ENCODE results near the gene FMC1.

The FMC1 gene

DNA sequence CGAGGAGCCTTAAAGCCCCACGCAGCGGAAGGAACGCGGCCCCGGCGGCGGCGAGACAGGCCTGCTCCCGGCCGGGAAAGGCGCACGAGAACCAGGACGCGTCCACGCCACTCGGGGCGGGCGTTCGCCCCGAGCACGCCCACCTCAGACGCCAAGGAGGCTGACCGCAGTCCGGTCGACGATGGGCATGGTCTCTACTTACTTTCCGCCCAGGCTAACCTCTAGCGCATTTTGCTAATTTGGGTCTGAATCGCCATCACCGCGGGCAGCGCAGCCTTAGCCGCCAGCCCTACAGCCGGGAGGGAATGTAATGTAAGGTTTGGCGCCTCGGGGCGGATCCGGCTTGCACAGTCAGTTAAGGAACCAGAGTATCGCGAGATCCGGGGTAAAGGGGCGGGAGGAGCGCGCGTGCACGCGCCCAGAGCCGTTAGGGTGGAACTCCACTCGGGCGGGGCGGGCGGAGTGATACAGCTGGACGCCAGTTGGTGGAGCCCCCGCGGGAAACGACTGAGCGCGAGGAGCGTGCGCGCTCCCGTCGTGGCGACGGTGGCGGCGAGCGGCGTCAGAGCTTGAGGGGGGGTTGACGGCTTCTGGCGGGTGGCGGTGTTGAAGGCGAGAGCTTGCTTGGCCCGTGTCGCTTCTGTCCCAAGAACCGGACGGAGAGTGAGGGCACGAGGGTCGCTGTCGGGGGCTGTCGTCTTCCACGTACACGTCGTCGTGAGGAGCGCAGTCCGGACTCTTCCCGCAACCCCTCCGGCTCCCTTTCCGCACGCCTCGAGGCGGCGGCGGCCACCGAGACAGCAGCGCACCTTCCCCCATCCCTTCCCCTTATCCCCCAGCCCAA, 18.5 kb downstream of the FMC1 start, which contains the start of gene LUC7L2:
LUC7L2 (plus strand) TSS at position 529 of the 844 bp plus-strand sequence. CDS start 368 bp downstream, outside the sequence.
- H3K9me3 Mint-ChIP-seq = no peaks in the 10 kb centered on the region
- peak; percentile 82 for ATAC-seq
- peak within 1 kb of the TSS; percentile 92 to 99 for H3K4me3 Mint-ChIP-seq
- H3K27ac Mint-ChIP-seq = peak within 1 kb of the TSS; percentile 98 to 100
- H3K4me1 Mint-ChIP-seq = peaks cover 43% of the 10 kb centered on the region
- no peaks in the 10 kb centered on the region for H3K27me3 Mint-ChIP-seq
- DNase-seq = peak; percentile 99

GRCh38 chr7:139360210-139360947, 19.2 kb downstream of the FMC1 start:
- ATAC-seq (peak; percentile 88), DNase-seq (peak; percentile 99)
- Mint-ChIP-seq H3K27me3 (no peaks in the 10 kb centered on the region), H3K27ac (peak overlapping the region; percentile 98 to 100), H3K4me3 (peak overlapping the region; percentile 92 to 99), H3K9me3 (no peaks in the 10 kb centered on the region), H3K4me1 (peaks cover 51% of the 10 kb centered on the region)

DNA sequence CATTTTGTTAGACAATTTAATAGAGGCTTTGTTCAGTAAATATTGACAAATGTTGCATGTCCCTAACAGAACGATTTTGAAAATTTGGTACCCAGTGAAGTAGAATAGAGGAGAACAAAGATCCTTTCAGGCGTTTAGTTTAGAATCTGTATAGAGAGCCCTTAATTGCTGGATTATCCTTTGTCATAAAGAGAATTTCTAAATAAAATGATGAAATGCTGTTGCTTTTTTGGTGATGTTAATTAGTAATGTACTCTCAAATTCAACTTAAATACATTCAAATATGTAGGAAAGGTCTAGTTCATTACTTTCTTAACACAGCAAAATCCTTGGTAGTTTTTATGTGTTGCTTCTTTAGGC, 19.8 kb downstream of the FMC1 start:
- DNase-seq = no peak
- H3K9me3 Mint-ChIP-seq = no peaks in the 10 kb centered on the region
- H3K27ac Mint-ChIP-seq = peak overlapping the region; percentile 98 to 100
- peak overlapping the region; percentile 92 to 99 for H3K4me3 Mint-ChIP-seq
- peaks cover 57% of the 10 kb centered on the region for H3K4me1 Mint-ChIP-seq
- no peaks in the 10 kb centered on the region for H3K27me3 Mint-ChIP-seq
- no peak for ATAC-seq

DNA sequence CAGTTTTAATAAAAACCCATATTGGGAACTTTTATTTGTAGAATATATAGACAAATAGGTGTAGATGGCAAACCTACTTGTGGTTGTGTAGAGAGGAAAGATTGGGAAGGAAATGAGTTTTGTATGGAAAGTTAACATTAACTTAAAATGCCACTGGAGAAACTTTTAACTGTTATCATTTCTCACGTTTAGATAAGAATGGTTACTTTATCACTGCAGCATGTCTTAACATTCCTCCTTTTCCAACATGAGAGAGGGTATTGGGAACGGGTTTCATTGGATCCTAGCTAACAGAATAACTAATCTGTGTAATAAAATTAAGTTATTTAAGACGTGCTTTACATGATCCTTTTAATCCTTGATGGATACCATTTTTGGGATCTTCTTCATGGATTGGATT, 20.4 kb downstream of the FMC1 start:
- peak overlapping the region; percentile 98 to 100 for H3K27ac Mint-ChIP-seq
- DNase-seq = no peak

DNA sequence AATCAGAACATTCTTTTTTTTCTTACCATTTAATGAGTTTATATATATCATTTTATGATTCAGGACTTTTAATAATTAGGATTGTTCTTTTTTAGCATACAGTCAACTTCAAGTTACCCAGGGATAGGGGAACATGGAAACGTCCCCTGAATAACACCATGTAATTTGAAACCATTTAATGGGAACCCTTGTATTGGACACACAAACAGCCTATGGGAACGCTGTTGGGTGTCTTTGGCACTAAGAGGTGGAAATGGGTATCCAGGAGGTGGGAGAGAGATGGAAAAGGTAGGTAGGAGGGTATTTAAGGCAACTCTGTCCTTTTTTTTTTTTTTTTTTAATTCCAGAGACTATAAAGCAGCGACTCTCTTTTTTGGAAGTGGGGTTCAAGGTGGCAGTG, 21.2 kb downstream of the FMC1 start:
- peak overlapping the region; percentile 68 to 69 for H3K4me3 Mint-ChIP-seq
- H3K27me3 Mint-ChIP-seq = no peaks in the 10 kb centered on the region
- DNase-seq = no peak
- no peak for ATAC-seq
- peaks cover 48% of the 10 kb centered on the region for H3K4me1 Mint-ChIP-seq
- peak overlapping the region; percentile 61 to 88 for H3K27ac Mint-ChIP-seq
- H3K9me3 Mint-ChIP-seq = no peaks in the 10 kb centered on the region

More for the DNA sequence above, 20.4 kb downstream of the FMC1 start:
- no peak for ATAC-seq
- H3K9me3 Mint-ChIP-seq = no peaks in the 10 kb centered on the region
- H3K27me3 Mint-ChIP-seq = no peaks in the 10 kb centered on the region
- H3K4me1 Mint-ChIP-seq = peaks cover 55% of the 10 kb centered on the region
- peak overlapping the region; percentile 92 to 99 for H3K4me3 Mint-ChIP-seq

GRCh38 chr7:139362981-139363380, 21.8 kb downstream of the FMC1 start:
- ATAC-seq = no peak
- Mint-ChIP-seq H3K4me1 (peaks cover 51% of the 10 kb centered on the region), H3K4me3 (peak overlapping the region; percentile 58 to 68), H3K27me3 (no peaks in the 10 kb centered on the region), H3K27ac (peak overlapping the region; percentile 27 to 88), H3K9me3 (no peaks in the 10 kb centered on the region)
- DNase-seq = no peak

- H3K27ac Mint-ChIP-seq = no peak overlapping the region
- no peak overlapping the region for H3K4me3 Mint-ChIP-seq
- no peaks in the 10 kb centered on the region for H3K27me3 Mint-ChIP-seq
- peaks cover 61% of the 10 kb centered on the region for H3K4me1 Mint-ChIP-seq
- DNase-seq = no peak
- ATAC-seq = no peak
- no peaks in the 10 kb centered on the region for H3K9me3 Mint-ChIP-seq
Observed at GRCh38 chr7:139365336-139365735, 24.2 kb downstream of the FMC1 start.

- no peaks in the 10 kb centered on the region for H3K27me3 Mint-ChIP-seq
- ATAC-seq (no peak), DNase-seq (no peak)
- H3K4me3 Mint-ChIP-seq = no peak overlapping the region
- H3K27ac Mint-ChIP-seq = no peak overlapping the region
- no peaks in the 10 kb centered on the region for H3K9me3 Mint-ChIP-seq
- H3K4me1 Mint-ChIP-seq = peaks cover 68% of the 10 kb centered on the region
Observed at GRCh38 chr7:139366400-139366799, 25.3 kb downstream of the FMC1 start.

GRCh38 chr7:139367438-139368155, 26.5 kb downstream of the FMC1 start:
- Mint-ChIP-seq H3K27me3 (no peaks in the 10 kb centered on the region), H3K4me1 (peaks cover 71% of the 10 kb centered on the region), H3K9me3 (no peaks in the 10 kb centered on the region), H3K4me3 (peak overlapping the region in 1 of 2 donors; percentile 19), H3K27ac (peak overlapping the region in 1 of 2 donors; percentile 74)
- no peak for DNase-seq
- no peak for ATAC-seq

GRCh38 chr7:139370301-139370942, 29.3 kb downstream of the FMC1 start:
- H3K4me3 Mint-ChIP-seq = no peak overlapping the region
- no peaks in the 10 kb centered on the region for H3K27me3 Mint-ChIP-seq
- peaks cover 59% of the 10 kb centered on the region for H3K4me1 Mint-ChIP-seq

DNA sequence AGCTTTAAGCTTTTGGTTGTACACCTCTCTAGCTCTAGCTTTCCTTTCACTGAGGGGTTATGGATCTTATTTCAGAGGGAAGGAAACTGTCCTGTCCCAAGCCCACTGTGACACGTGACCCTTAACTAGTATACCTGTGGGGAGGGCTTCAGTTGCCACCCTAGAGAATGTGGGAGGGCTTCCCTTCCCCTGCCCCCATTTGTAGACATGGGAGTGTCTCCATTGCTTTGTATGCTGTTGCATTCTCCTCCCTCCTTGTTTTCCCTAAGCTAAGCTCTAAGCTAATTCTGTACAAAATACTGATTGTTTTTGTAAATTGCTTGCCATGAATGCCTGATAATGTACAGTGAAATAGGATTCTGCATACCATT, 29.8 kb downstream of the FMC1 start:
- DNase-seq (no peak), ATAC-seq (no peak)
- no peaks in the 10 kb centered on the region for H3K9me3 Mint-ChIP-seq
- peaks cover 55% of the 10 kb centered on the region for H3K4me1 Mint-ChIP-seq
- H3K4me3 Mint-ChIP-seq = no peak overlapping the region
- H3K27ac Mint-ChIP-seq = peak overlapping the region; percentile 34 to 49
- H3K27me3 Mint-ChIP-seq = no peaks in the 10 kb centered on the region

More at GRCh38 chr7:139370301-139370942, 29.3 kb downstream of the FMC1 start:
- no peak for ATAC-seq
- no peak for DNase-seq
- Mint-ChIP-seq H3K9me3 (no peaks in the 10 kb centered on the region), H3K27ac (peak overlapping the region in 1 of 2 donors; percentile 34)

DNA sequence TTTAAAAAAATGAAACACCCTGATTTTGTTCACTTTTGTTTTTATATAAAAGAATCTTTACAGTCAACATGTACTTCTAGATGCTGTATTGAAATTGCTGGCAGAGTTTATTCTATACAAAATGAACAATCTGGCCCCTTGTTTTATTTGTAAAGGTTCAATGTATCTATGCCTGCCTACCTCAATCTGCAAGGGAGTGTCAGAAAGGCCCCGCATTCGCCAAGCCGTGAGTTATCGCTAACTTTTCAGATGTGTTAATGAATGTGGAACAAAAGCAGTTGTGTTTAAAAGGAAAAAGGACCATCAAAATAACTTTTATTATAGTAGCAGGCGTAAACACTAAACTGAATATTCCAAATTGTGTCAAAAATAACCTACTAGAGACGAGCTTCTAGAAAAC, 33.1 kb downstream of the FMC1 start:
- peaks cover 45% of the 10 kb centered on the region for H3K4me1 Mint-ChIP-seq
- no peak for ATAC-seq
- DNase-seq = no peak
- no peak overlapping the region for H3K4me3 Mint-ChIP-seq
- H3K27ac Mint-ChIP-seq = no peak overlapping the region
- H3K9me3 Mint-ChIP-seq = no peaks in the 10 kb centered on the region
- H3K27me3 Mint-ChIP-seq = no peaks in the 10 kb centered on the region

DNA sequence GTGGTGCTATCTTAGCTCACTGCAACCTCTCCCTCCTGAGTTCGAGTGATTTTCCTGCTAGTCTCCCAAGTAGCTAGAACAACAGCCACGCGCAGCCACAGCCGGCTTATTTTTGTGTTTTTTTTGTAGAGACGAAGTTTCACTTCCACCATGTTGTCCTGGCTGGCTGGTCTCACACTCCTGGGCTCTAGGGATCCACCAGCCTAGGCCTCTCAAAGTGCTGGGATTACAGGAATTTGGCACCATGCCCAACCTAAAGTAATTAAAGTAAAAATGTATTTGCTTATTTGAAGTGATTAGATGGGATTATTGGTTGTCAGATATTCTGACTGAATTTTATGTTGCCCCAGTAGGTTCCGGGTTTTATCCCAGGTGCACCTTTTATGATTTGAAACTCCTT, 41.3 kb downstream of the FMC1 start:
- no peak overlapping the region for H3K27ac Mint-ChIP-seq
- no peaks in the 10 kb centered on the region for H3K4me1 Mint-ChIP-seq
- no peaks in the 10 kb centered on the region for H3K27me3 Mint-ChIP-seq
- no peaks in the 10 kb centered on the region for H3K9me3 Mint-ChIP-seq
- DNase-seq = no peak
- H3K4me3 Mint-ChIP-seq = no peak overlapping the region
- no peak for ATAC-seq

- Mint-ChIP-seq H3K27ac (no peak overlapping the region), H3K4me1 (peaks cover 6% of the 10 kb centered on the region), H3K27me3 (no peaks in the 10 kb centered on the region), H3K4me3 (no peak overlapping the region), H3K9me3 (no peaks in the 10 kb centered on the region)
- ATAC-seq = no peak
- DNase-seq = no peak
Observed at GRCh38 chr7:139384611-139385010, 43.5 kb downstream of the FMC1 start.

DNA sequence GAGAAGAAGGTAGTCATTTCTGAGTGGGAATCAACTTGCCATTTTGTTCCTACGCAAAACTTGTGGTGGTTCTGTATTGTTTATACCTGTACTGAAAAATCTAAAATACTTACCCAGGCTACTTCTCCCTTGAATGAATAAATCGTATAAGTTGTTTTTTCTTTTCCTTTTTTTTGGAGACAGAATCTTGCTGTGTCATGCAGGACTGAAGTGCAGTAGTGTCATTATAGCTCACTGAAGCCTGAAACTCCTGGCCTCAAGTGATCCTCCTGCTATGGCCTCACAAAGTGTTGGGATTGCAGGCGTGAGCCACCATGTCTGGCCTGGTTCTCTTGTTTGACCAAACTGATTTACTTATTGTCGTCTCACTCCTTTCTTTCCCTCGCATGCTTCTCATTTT, 46.5 kb downstream of the FMC1 start:
- peaks cover 6% of the 10 kb centered on the region for H3K4me1 Mint-ChIP-seq
- H3K9me3 Mint-ChIP-seq = no peaks in the 10 kb centered on the region
- no peak overlapping the region for H3K4me3 Mint-ChIP-seq
- H3K27ac Mint-ChIP-seq = peak overlapping the region in 1 of 2 donors; percentile 4
- no peaks in the 10 kb centered on the region for H3K27me3 Mint-ChIP-seq
- DNase-seq (no peak), ATAC-seq (no peak)

All from stimulated activated naive CD8-positive, alpha-beta T cell treated with anti-CD3 and anti-CD28 coated beads, Interleukin-15, amount 100 ng/mL, for 72 hours (primary cell).